GM12878 (cell line): ENCODE data around the gene IL4I1.

ENCODE experiments used
- CHD2 ChIP-seq: IDR thresholded peaks from 2 replicates; pipeline ENCODE4 v1.6.1; 2011; ENCODE audit warnings: low read depth, low read length, improper control_type of control experiment, borderline replicate concordance
- CTCF ChIP-seq, 3 experiments: IDR thresholded peaks in 2 of 3; conservative IDR thresholded peaks in 1 of 3; 2 replicates each; pipeline ENCODE4 v1.5.1; 2011; ENCODE audit warnings: low read depth in 3 of 3, low read length in 3 of 3, mild to moderate bottlenecking in 3 of 3, control low read depth in 2 of 3, moderate library complexity in 2 of 3, inconsistent platforms in 1 of 3, mixed read lengths in 1 of 3; ENCODE audit not compliant: control insufficient read depth in 2 of 3, insufficient read depth in 1 of 3; ENCODE audit errors: extremely low read depth in 1 of 3
- ESRRA ChIP-seq: IDR thresholded peaks from 2 replicates; pipeline ENCODE4 v1.6.1; 2012; ENCODE audit warnings: mild to moderate bottlenecking, low read length, improper control_type of control experiment
- NFIC ChIP-seq: IDR thresholded peaks from 2 replicates; pipeline ENCODE4 v1.6.1; 2012; ENCODE audit warnings: low read depth, mild to moderate bottlenecking, inconsistent platforms, low read length, moderate library complexity
- POLR2A ChIP-seq: IDR thresholded peaks from 2 replicates; pipeline ENCODE4 v1.6.1; 2011; ENCODE audit warnings: low read depth, mild to moderate bottlenecking, low read length
- TARDBP ChIP-seq: IDR thresholded peaks from 2 replicates; pipeline ENCODE4 v1.6.1; 2016; ENCODE audit warnings: borderline replicate concordance
- ZBTB11 ChIP-seq: fragments of 450-650 bp; formaldehyde crosslinking; IDR thresholded peaks from 2 replicates; pipeline ENCODE4 v1.5.0; 2022; ENCODE audit warnings: mild to moderate bottlenecking, missing genetic modification characterization

GRCh38 chr19:49866933-49867782 lies 29.5 kb downstream of the IL4I1 start, which contains the start of gene PNKP:
- TF ChIP-seq ESRRA, result no peak
- TF ChIP-seq CTCF (IDR thresholded peaks at IDR 0.05 in 2 of 3, conservative IDR thresholded peaks at IDR 0.05 in 1 of 3; ENCODE audit: control insufficient read depth in 2 of 3, extremely low read depth in 1 of 3, insufficient read depth in 1 of 3, low read depth in 3 of 3, low read length in 3 of 3), result no peak
- TF ChIP-seq ZBTB11, result peak; percentile 58
- peak; percentile 96 for TF ChIP-seq POLR2A
- 0 out of 2 replicates have a peak, but pooled peaks have one; percentile 44 for TF ChIP-seq TARDBP
- TF ChIP-seq CHD2, result peak; percentile 73
- TF ChIP-seq NFIC, result no peak
